ENCODE measurements around the gene DMD.

DNA sequence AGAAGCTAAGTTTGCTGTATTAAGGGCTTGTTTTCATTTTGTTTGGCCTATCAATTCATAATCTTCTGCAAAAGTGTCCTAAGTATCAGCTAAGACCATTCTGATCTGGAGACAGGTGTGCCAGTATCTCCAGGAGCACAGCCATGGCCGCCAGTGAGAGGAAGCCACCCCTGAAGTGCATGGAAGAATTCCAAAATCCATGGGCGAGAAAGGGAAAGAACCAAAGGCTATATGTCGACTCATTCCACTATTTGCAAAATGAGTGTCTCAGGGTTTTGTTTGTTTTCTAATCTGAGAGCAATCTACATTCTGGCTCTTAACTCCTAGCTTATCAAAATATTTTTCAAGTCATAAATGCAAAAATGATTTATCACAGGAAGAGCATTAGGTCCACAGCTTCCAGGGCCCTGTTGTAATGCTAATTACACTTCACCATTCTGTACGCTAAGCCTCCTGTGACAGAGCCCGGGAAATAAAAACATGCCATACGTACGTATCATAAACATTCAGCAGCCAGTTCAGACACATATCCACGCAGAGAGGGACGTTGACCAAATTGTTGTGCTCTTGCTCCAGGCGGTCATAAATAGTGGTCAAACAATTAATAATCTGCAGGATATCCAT, 2002.2 kb downstream of the DMD start:
- no peak for TF ChIP-seq CTCF (IDR thresholded peaks at IDR 0.05)
- TF ChIP-seq EZH2phosphoT487 (IDR thresholded peaks at IDR 0.05), result no peak

Data from neural progenitor cell (in vitro differentiated cells).